Tibial nerve (tissue), 4 donors: ENCODE measurements around the gene MICAL2. TPM values are rescaled to one million over a fixed set of nuclear protein-coding genes. Genes with fewer than 3 reads are reported as not detected.

ENCODE experiments used
- DNase-seq, 2 donors: peaks; one replicate each; pipeline ENCODE4 v3.0.0-alpha.2; 2019; ENCODE audit warnings: low spot score in 2 of 2
- H3K27ac ChIP-seq, 4 donors: fragments of 200-600 bp; sonication (generic) in 3 of 4; one replicate each; pipeline ENCODE4 v1.5.1; 2017 to 2019; ENCODE audit warnings: mild to moderate bottlenecking in 1 of 4
- H3K27me3 ChIP-seq, 2 donors: fragments of 200-600 bp; sonication (generic) in 1 of 2; one replicate each; pipeline versions ENCODE4 v1.5.1 to v1.6.0; 2017 to 2019
- H3K36me3 ChIP-seq, 3 donors: fragments of 200-600 bp; sonication (generic); one replicate each; pipeline ENCODE4 v1.5.1; 2018 to 2019
- H3K4me1 ChIP-seq, 4 donors: fragments of 200-600 bp; sonication (generic) in 3 of 4; one replicate each; pipeline ENCODE4 v1.5.1; 2017 to 2019
- H3K4me3 ChIP-seq, 4 donors: fragments of 200-600 bp; sonication (generic) in 3 of 4; one replicate each; pipeline ENCODE4 v1.5.1; 2017 to 2019; ENCODE audit warnings: mild to moderate bottlenecking in 1 of 4, moderate library complexity in 1 of 4
- H3K9me3 ChIP-seq, 4 donors: fragments of 200-600 bp; sonication (generic) in 3 of 4; one replicate each; pipeline ENCODE4 v1.5.1; 2017 to 2019
- CTCF ChIP-seq, 5 experiments: fragments of 200-600 bp in 3 of 5; fragments of 450-650 bp in 2 of 5; sonication (generic) in 3 of 5; IDR thresholded peaks; one replicate each; pipeline ENCODE4 v1.5.1; 2016 to 2019; ENCODE audit warnings: antibody characterized with exemption in 5 of 5, mild to moderate bottlenecking in 3 of 5, moderate library complexity in 2 of 5
- EP300 ChIP-seq, 2 donors: sonication (generic); formaldehyde crosslinking; IDR thresholded peaks; one replicate each; pipeline ENCODE4 v1.6.1; 2017; ENCODE audit warnings: antibody characterized with exemption in 2 of 2, mild to moderate bottlenecking in 1 of 2
- POLR2A ChIP-seq, 2 donors: fragments of 450-650 bp; IDR thresholded peaks; one replicate each; pipeline ENCODE4 v1.6.1; 2017; ENCODE audit warnings: antibody characterized with exemption in 2 of 2, mild to moderate bottlenecking in 2 of 2, moderate library complexity in 2 of 2
- WGBS, 2 donors: methylation state at CpG; one replicate each; pipeline ENCODE4 v1.1.5; 2018; 5-methylcytosine and 5-hydroxymethylcytosine counted together
- total RNA-seq, 4 donors: library from RNA; depleted of rRNA; stranded (reverse); fragments of >200 nt; gene quantifications; one replicate each; pipeline ENCODE4 v1.1.0, GENCODE V29; 2016

MICAL2 gene
- total RNA-seq, 4 donors from 2014 or later: 87.0 to 136 (median 101) TPM

GRCh38 chr11:12239804-12240371, 129.5 kb downstream of the MICAL2 start:
- Histone ChIP-seq H3K27me3 (no peaks in the 10 kb centered on the region), H3K9me3 (no peaks in the 10 kb centered on the region), H3K27ac (peak overlapping the region in 1 of 4 donors; percentile 16), H3K4me3 (no peak overlapping the region), H3K4me1 (peaks cover 0 to 48% (median 2%) of the 10 kb centered on the region in 4 donors), H3K36me3 (peaks cover 0 to 19% (median 0%) of the 10 kb centered on the region in 3 donors)
- 84 to 87% methylated on average over 7 of the region's 7 CpGs for WGBS, 2 donors
- DNase-seq: no peak
- TF ChIP-seq POLR2A (IDR thresholded peaks at IDR 0.05) (no peak), EP300 (IDR thresholded peaks at IDR 0.05) (no peak), CTCF (IDR thresholded peaks at IDR 0.05) (no peak)

GRCh38 chr11:12240677-12241076, 130.3 kb downstream of the MICAL2 start:
- TF ChIP-seq CTCF (IDR thresholded peaks at IDR 0.05) (no peak), EP300 (IDR thresholded peaks at IDR 0.05) (no peak), POLR2A (IDR thresholded peaks at IDR 0.05) (no peak)
- Histone ChIP-seq H3K4me1 (peaks cover 0 to 48% (median under 1%) of the 10 kb centered on the region in 4 donors), H3K4me3 (no peak overlapping the region), H3K27ac (peak overlapping the region in 1 of 4 donors; percentile 16), H3K27me3 (no peaks in the 10 kb centered on the region), H3K36me3 (peaks cover 0 to 19% (median 0%) of the 10 kb centered on the region in 3 donors), H3K9me3 (no peaks in the 10 kb centered on the region)
- DNase-seq: no peak
- WGBS, 2 donors: 92 to 94% methylated on average over 7 of the region's 7 CpGs

GRCh38 chr11:12241401-12241800, 131.0 kb downstream of the MICAL2 start:
- Histone ChIP-seq H3K27me3 (no peaks in the 10 kb centered on the region), H3K4me1 (peaks cover 0 to 48% (median 0%) of the 10 kb centered on the region in 4 donors), H3K27ac (no peak overlapping the region), H3K9me3 (no peaks in the 10 kb centered on the region), H3K36me3 (peaks cover 0 to 19% (median 0%) of the 10 kb centered on the region in 3 donors), H3K4me3 (no peak overlapping the region)
- TF ChIP-seq POLR2A (IDR thresholded peaks at IDR 0.05) (no peak), CTCF (IDR thresholded peaks at IDR 0.05) (no peak), EP300 (IDR thresholded peaks at IDR 0.05) (no peak)
- DNase-seq: no peak
- WGBS, 2 donors: 93 to 97% methylated on average over 7 of the region's 7 CpGs

- H3K27ac ChIP-seq: peak overlapping the region in 2 of 4 donors; percentile 61 to 65
- H3K4me1 ChIP-seq: peaks cover 0 to 48% (median 2%) of the 10 kb centered on the region in 4 donors
- no peak overlapping the region for H3K4me3 ChIP-seq
- H3K9me3 ChIP-seq: no peaks in the 10 kb centered on the region
- DNase-seq: no peak
- peaks cover 0 to 19% (median 0%) of the 10 kb centered on the region in 3 donors for H3K36me3 ChIP-seq
- TF ChIP-seq CTCF (IDR thresholded peaks at IDR 0.05): no peak
- no peak for TF ChIP-seq EP300 (IDR thresholded peaks at IDR 0.05)
- TF ChIP-seq POLR2A (IDR thresholded peaks at IDR 0.05): no peak
- H3K27me3 ChIP-seq: no peaks in the 10 kb centered on the region
- WGBS, 2 donors: 76 to 80% methylated on average over 13 to 14 of the region's 14 CpGs
Observed at GRCh38 chr11:12241971-12242672, 131.7 kb downstream of the MICAL2 start.

- WGBS, 2 donors: 72 to 74% methylated on average over 2 of the region's 2 CpGs
Observed at GRCh38 chr11:12242966-12243365, 132.6 kb downstream of the MICAL2 start.

More at GRCh38 chr11:12242966-12243365, 132.6 kb downstream of the MICAL2 start:
- TF ChIP-seq CTCF (IDR thresholded peaks at IDR 0.05) (no peak), EP300 (IDR thresholded peaks at IDR 0.05) (no peak), POLR2A (IDR thresholded peaks at IDR 0.05) (no peak)
- no peaks in the 10 kb centered on the region for H3K27me3 ChIP-seq
- peaks cover 0 to 57% (median 5%) of the 10 kb centered on the region in 4 donors for H3K4me1 ChIP-seq
- no peak overlapping the region for H3K4me3 ChIP-seq
- peak overlapping the region in 2 of 4 donors; percentile 61 to 65 for H3K27ac ChIP-seq
- no peak for DNase-seq
- no peaks in the 10 kb centered on the region for H3K9me3 ChIP-seq
- peaks cover 0 to 19% (median 0%) of the 10 kb centered on the region in 3 donors for H3K36me3 ChIP-seq
